NOMO-1 (cell line): Measurements from ENCODE around the gene IL23A.
"Not testable (repeated sequence)": the region's sequence is repeated elsewhere in the genome, so short reads cannot be mapped to it uniquely, and the experiment has no call there.

Source experiments
- DNase-seq, 2 experiments: peaks; one replicate each; lab custom pipeline; 2025; ENCODE audit not compliant: unreplicated experiment in 2 of 2; lab: John Stamatoyannopoulos, UW

The IL23A gene

DNA sequence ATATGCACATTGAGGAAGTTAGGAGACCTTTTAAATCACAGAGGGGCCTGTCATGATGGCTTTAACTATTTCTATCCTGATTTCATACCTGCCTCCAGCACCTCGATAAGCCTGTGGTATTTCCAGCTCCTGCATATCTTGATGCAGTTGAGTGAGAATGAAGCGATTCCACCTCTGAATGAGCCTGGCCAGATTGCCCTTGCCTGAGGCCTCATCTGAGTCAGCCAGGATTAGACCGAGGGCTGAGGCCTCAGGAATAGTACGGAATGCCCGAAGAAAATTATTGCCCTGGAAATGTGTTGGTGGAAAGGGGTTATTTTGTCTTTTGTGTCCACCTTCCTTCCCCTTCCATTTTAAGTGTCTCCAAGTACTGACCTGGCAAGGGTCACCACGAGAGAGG, 14.5 kb upstream of the IL23A start:
- no peak for DNase-seq

- no peak for DNase-seq
These were observed 12.6 kb upstream of the IL23A start for GRCh38 chr12:56326126-56326525.

- DNase-seq, result no peak
These were observed 12.2 kb upstream of the IL23A start for GRCh38 chr12:56326533-56326932.

DNA sequence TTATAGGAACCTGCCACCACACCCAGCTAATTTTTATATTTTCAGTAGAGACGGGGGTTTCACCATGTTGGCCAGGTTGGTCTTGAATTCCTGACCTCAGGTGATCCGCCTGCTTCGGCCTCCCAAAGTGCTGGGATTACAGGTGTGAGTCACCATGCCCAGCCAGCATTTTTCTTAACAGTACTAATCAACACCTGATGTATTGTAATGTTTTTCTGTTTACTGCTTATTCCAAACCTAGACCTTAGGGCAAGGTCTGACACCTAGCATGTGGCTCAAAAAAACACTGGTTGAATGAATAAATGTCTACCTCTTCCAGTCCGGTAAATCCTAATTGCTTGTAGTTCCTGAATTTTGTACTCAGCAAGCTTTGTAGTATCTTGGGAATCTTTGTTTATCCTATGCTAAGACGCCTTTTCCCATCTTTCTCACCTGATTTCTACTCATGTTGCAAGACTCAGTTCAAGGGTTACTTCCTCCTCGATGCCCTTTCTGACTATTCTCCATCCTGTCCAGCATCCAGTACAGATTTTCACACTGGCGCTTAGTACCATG, 7.7 kb upstream of the IL23A start:
- no peak for DNase-seq

DNA sequence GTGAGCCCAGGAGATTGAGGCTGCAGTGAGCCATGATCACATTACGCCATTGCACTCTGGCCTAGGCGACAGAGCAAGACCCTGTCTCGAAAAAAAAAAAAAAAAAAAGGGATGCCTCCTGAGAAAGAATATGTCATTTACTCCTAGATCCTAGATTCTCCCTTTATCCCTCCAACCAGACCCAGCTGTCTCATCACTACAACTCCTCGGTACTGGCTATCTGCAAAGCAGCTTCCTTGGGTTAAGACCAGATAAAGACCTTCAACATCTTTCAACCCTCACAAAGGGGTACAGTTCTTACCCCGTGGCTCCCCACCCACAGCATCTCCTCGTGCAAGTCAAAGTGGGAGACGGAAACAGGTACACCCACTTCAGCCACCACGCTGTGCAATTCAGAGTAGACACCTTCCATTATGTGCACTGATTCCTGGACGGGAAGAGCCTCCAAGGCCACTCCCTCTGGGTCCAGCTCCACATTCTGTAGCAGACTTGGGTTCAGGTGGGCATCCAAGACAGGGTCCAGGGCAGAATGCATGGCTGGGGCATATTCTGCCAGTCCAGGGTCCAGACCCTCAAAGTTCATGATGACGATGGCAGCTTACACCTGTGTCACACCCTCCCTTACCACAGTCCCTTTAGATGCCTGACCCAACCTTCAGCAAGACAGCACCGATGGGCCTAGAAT, 6.0 kb upstream of the IL23A start:
- no peak for DNase-seq

DNA sequence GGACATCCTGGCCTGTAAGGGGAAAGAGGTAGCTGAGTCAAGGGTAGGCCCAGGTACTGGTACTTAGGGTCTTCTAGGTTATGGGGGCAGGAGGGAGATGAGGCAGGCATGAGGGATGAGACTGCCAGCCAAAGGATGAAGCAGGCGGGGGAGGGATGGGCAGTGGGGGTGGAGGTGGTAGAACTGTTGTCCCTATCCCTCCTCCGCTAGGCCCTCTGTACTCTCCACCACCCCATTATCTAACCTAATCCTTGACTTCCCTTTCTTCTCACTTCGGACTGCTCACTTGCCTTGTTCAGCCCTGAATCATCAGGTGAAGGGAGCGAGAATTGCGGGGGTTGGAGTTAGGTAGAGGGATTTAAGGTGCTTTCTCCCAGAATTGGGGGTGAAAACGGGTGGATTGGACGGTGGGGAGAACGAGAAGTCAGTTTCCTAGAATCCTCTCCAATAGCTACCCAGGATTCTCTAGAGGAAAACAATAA, 5.4 kb upstream of the IL23A start:
- DNase-seq, result peak in 1 of 2 experiments; percentile 69

DNA sequence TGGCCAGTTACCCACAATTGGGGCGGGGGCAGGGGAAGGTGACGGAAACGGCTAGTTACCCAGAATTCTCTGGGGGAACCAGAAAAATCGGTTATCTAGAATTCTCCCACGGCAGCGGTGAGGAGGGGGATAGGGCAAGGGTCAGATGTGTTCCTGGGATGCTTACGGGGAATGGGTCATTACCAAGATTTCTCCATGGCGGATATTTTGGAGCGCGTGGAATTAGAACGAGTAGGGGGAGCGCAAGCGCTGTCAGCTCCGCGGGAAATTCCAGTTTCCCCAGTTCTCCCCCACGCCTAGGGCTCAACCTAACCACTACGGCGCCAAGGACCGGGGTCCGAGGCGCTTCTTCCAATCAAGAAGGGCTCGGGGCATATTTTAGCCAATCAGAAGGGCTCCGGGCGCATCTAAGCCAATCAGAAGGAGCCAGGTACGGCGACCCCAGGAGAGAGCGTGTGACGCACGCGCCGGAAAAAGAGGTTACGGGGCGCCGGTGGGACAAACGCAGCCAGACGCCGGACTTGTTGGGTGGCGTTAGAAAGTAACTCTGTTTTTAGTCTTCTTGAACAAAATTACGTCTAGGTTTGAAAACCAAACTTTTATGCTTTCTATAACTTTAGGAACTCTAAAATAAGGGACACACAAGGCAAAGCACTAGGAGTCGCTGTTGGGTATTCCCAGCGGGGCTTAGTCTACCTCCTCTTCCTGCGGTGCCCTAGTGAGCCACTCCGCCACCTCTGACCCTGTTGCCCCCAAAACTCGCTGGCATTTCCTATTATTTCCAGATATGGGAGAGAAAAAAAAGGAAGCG, 4.8 kb upstream of the IL23A start, which contains the start of gene PAN2:
Gene PAN2, minus strand, starts transcription at position 322 of the 811 bp plus-strand sequence. CDS start 906 bp downstream, outside the sequence.
- DNase-seq, result peak; percentile 92 to 97

DNA sequence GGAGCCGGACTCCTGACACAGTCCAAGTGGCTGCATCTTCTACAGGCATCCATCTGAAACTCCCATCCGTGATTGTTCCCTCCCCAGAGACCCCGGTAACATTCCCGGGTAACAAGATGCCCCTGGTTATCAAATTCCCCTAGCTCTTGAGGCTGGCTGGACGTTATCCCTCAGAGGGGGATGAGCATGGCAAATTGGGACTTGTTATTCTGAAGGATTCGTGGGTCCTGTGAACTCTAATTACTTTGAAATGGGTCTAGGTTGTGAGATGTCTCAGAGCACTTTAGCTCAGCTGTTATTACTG, 4.2 kb upstream of the IL23A start:
- no peak for DNase-seq

- DNase-seq, result not testable (repeated sequence)
These were observed 3.2 kb upstream of the IL23A start for GRCh38 chr12:56335527-56335926.

DNA sequence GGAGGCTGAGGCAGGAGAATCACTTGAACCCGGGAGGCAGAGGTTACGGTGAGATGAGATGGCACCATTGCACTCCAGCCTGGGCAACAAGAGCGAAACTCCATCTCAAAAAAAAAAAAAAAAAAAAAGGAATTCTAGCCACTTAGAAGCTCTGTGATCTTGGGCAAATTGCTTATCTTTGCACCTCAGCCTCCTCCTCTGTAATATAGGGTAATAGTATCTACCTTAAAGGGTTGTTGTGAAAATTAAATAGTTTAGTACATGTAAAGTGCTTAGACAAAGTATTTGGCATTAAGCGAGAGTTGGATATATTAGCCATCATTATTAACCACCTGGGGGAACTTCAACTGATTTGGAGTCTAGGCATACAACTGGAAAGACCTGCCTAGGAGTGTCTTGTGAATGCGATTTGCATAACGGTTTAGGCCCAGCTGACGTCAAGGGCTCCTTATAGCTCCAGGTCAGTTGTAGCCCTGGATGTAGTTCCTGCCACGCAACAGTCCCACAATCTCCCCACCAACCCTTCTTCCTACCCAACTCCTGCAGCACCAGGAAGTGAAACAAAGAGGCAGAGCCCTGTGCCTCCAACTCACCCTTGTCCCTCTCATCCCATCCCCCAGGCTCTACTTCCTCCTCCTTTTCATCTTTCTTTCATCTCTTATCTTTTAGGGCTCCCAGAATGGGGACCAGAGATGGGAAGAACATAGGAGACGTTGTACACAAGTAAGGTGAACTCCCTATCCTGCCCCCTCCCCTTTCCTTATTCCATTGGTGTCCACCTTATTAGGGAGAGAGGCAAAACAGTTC, 2.1 kb upstream of the IL23A start:
- DNase-seq, result peak; percentile 85

DNA sequence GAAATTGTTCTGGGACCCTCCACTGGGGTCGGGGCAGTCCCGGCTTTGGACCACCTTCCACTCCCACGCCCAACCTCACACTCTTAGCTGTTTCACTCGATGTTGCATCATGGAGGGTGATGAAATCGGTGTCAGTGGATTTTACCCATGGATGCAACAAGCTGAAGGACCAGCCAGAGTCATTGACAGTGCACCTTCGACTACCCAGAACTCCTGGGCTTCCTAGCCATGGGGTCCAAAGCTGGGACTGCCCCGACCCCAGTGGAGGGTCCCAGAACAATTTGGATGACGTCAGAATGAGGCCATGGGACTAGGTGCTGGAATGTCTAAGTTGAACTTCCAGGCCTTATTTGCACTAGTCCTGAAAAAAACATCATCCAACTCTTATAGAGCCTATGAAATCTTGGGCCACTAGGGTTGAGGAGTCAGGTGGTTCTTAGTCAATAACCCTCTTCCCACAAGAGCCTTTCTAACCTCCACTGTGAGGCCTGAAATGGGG, 882 bp upstream of the IL23A start:
- DNase-seq, result peak; percentile 13

GRCh38 chr12:56339158-56339422, 406 bp downstream of the IL23A start:
- no peak for DNase-seq

DNA sequence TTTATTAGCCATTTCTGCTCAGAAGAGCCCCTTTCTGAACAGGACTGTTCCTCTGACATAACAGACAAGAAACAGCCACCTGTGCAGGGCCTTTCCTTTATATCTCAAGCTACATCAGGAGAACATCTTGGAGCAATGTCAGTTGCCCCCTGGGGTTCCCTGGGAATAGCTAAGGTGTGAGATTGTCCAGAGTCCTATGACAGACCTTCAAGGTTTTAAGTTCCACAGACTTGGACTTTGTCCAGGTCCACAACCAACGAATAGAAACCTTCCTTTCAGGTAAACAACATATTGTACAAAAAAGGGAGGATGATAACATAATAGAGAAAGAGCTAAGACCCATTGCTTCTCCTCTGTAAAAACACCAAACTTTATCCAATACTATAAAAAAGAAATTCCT, 2.9 kb downstream of the IL23A start:
- DNase-seq, result no peak

GRCh38 chr12:56342290-56342689, 3.6 kb downstream of the IL23A start:
- not testable (repeated sequence) for DNase-seq

DNA sequence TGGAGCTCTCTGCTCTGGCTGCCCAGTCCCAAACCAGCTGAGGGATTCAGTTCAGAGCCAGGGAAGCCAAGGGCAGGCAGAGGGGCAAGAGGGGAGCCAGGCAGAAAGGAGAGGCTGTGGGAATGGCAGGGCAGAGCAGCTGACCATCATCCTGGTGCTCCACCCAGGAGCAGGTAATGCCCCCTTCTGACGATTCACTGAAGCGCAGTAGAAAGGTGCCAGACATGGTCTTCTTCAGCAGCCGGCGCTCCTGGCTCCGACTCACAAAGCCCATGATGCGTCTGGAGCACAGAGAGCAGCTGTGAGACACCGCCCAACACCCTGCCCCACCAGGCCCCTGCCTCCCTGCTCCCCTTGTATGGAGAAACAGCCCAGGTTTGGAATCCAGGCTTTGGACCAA, 8.0 kb downstream of the IL23A start:
- DNase-seq, result no peak

DNA sequence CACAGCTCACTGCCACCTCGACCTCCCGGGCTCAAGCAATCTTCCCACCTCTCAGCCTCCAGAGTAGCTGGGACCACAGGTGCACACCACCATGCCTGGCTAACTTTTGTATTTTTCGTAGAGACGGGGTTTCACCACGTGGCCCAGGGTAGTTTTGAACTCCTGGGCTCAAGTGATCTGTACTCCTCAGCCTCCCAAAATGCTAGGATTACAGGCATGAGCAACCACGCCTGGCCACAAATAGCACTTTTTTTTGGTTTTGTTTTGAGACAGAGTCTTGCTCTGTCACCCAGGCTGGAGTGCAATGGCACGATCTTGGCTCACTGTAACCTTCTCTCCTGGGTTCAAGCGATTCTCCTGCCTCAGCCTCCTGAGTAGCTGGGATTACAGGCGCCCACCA, 8.6 kb downstream of the IL23A start:
- not testable (repeated sequence) for DNase-seq

- no peak for DNase-seq
These were observed 10.1 kb downstream of the IL23A start for GRCh38 chr12:56348776-56349175.

DNA sequence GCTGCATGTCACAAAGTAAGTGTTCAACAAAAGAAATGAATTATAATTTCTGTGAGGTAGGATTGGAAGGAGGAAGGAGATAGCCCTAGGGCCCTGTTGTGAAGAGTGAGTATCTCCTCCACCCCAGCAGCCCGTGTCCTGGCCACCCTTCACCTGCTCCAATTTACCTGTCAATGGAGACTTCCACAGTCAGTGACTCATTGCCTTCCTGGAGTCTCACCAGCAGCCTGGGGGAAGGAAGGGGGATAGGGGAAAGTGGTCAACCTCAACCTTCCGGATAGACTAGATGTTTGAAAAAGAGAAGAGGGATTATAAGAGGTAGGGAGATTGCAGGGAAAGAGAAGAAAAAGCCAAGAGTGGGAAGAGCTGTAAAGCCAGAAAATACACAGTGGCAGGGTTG, 12.0 kb downstream of the IL23A start:
- no peak for DNase-seq

DNA sequence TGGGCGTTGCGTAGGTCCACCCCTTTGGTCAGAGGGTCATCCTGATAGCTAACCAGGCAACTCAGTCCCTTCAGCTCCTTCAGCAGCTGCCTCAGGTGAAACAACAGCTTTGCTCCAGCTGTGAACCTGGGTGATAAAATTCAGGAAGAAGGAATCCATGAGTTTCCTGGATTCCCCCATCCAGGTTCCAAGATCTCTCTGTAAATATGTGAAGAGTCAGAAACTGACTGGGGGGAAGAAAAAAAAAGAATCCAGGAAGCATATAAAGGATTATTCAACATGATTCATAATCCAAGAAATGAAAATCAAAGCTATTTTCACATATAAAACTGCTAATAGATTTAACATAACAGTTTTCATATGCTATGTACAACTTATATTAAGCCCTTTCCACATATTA, 12.6 kb downstream of the IL23A start:
- DNase-seq, result no peak

GRCh38 chr12:56358836-56359532, 20.3 kb downstream of the IL23A start:
- peak; percentile 68 to 80 for DNase-seq
